ENCODE measurements around the gene CDC42BPA. TPM values are rescaled to one million over a fixed set of nuclear protein-coding genes. Genes with fewer than 3 reads are reported as not detected.

CDC42BPA gene
- total and polyA plus RNA-seq, 2 of the 8 experiments (the other 6 are each of a cell fraction or from before 2014, with no cell fraction given), result 7.1 to 28.5 TPM

GRCh38 chr1:226983247-226983991 is 334.9 kb downstream of the CDC42BPA start:
- Histone ChIP-seq H3K14ac (ENCODE audit: insufficient read length) (no peak overlapping the region), H2AFZ (ENCODE audit: low read length) (no peak overlapping the region), H3K27me3 (replicated peaks in 1 of 4; ENCODE audit: control insufficient read depth in 3 of 4, extremely low read depth in 1 of 4, insufficient read depth in 3 of 4, low read length in 3 of 4) (no peaks in the 10 kb centered on the region), H3K79me2 (ENCODE audit: control insufficient read depth in 1 of 2, insufficient read depth in 2 of 2, low read length in 2 of 2) (no peaks in the 10 kb centered on the region), H4K5ac (ENCODE audit: insufficient read length, low read depth, low read length) (no peak overlapping the region), H3K23me2 (ENCODE audit: low read depth, low read length) (peaks cover 3% of the 10 kb centered on the region; the same call in 1 of the 2 replicates), H2BK20ac (ENCODE audit: low read length) (no peak overlapping the region), H2BK15ac (ENCODE audit: low read length) (no peak overlapping the region), H3K27ac (ENCODE audit: low read depth, low read length) (no peak overlapping the region), H3K36me3 (ENCODE audit: control insufficient read depth in 2 of 4, insufficient read depth in 4 of 4, low read length in 3 of 4) (peaks cover 0 to 12% (median 7%) of the 10 kb centered on the region in 4 experiments; a peak in 6 of 8 replicates), H3K4ac (replicated peaks; ENCODE audit: insufficient read length, low read depth, low read length) (no peak overlapping the region), H4K91ac (replicated peaks; ENCODE audit: insufficient read length, low read length) (no peak overlapping the region), H3K9me3 (ENCODE audit: insufficient read depth in 2 of 2, low read depth in 1 of 2, low read length in 1 of 2) (no peaks in the 10 kb centered on the region), H2AK5ac (ENCODE audit: low read depth, low read length) (no peak overlapping the region), H2BK5ac (ENCODE audit: low read depth, low read length) (no peak overlapping the region), H4K8ac (ENCODE audit: extremely low read depth, insufficient read depth, low read length) (no peak overlapping the region), H3K4me3 (ENCODE audit: extremely low read depth in 1 of 4, insufficient read depth in 2 of 4, low read depth in 3 of 4, low read length in 4 of 4) (no peak overlapping the region), H4K20me1 (replicated peaks in 1 of 2; ENCODE audit: control insufficient read depth in 1 of 2, insufficient read depth in 2 of 2, low read length in 2 of 2) (peaks cover 4 to 6% of the 10 kb centered on the region in 2 experiments), H3K23ac (ENCODE audit: insufficient read length) (no peak overlapping the region), H3K56ac (replicated peaks; ENCODE audit: insufficient read length, low read depth, low read length) (no peak overlapping the region), H3K9ac (replicated peaks in 1 of 4; ENCODE audit: extremely low read depth in 1 of 4, low read depth in 3 of 4, low read length in 3 of 4) (no peak overlapping the region), H3K4me2 (ENCODE audit: insufficient read depth in 1 of 2, low read depth in 2 of 2, low read length in 2 of 2) (no peak overlapping the region), H3K18ac (ENCODE audit: extremely low read depth, low read length) (no peak overlapping the region), H2BK12ac (ENCODE audit: low read depth, low read length) (no peak overlapping the region), H2BK120ac (replicated peaks; ENCODE audit: low read depth, low read length) (no peak overlapping the region), H3K79me1 (ENCODE audit: low read depth, low read length) (no peaks in the 10 kb centered on the region), H3K4me1 (replicated peaks in 1 of 4; ENCODE audit: control insufficient read depth in 3 of 4, insufficient read depth in 4 of 4, low read length in 3 of 4) (peaks cover 0 to 7% (median 3%) of the 10 kb centered on the region in 4 experiments; a peak in 4 of 7 replicates)
- 88% methylated on average over 18 of the region's 18 CpGs; no CpG with 5 or more reads in 1 of the 2 experiments for WGBS, 2 experiments (ENCODE audit: extremely low coverage in 1 of 2, insufficient coverage in 1 of 2, insufficient read length in 1 of 2, insufficient replicate concordance in 2 of 2, low coverage in 1 of 2, low lambda C conversion rate in 2 of 2, missing lambda C conversion rate in 1 of 2)
- TF ChIP-seq BACH1 (IDR thresholded peaks at IDR 0.05; ENCODE audit: low read length) (no peak), CEBPB (IDR thresholded peaks at IDR 0.05; ENCODE audit: low read depth, low read length) (no peak), YY1 (IDR thresholded peaks at IDR 0.05; ENCODE audit: low read depth, low read length) (no peak), USF2 (IDR thresholded peaks at IDR 0.05; ENCODE audit: low read length) (no peak), POLR2A (IDR thresholded peaks at IDR 0.05; ENCODE audit: control extremely low read depth in 1 of 2, low read depth in 2 of 2, low read length in 2 of 2) (no peak), BCL11A (IDR thresholded peaks at IDR 0.05; ENCODE audit: low read depth in 2 of 2, low read length in 2 of 2) (no peak), TCF12 (IDR thresholded peaks at IDR 0.05; ENCODE audit: low read depth, low read length) (no peak), GABPA (IDR thresholded peaks at IDR 0.05; ENCODE audit: borderline replicate concordance, insufficient read depth, low read length) (no peak), TBP (IDR thresholded peaks at IDR 0.05; ENCODE audit: low read depth, low read length) (no peak), JUND (IDR thresholded peaks at IDR 0.05; ENCODE audit: low read length) (no peak), SIRT6 (IDR thresholded peaks at IDR 0.05; ENCODE audit: low read length) (no peak)
- FAIRE-seq, result no peak
- ChIA-PET POLR2A (ENCODE audit: partially characterized antibody) (interaction anchor here (0.7 to 2.2 kb wide), 3 partner anchors 9 to 73 kb away, joined by 3 to 8 read pairs (median 7); no protein-coding TSS in a partner anchor), CTCF (ENCODE audit: partially characterized antibody) (interaction anchor here (0.6 to 1.3 kb wide), 2 partner anchors 26 to 310 kb away, joined by 3 to 4 read pairs; no protein-coding TSS in a partner anchor)
- no peak for DNase-seq (ENCODE audit: low read depth in 1 of 2, low spot score in 2 of 2)

All from H1 (cell line).